ENCODE measurements around the gene PELO.
"Not testable (repeated sequence)": the region's sequence is repeated elsewhere in the genome, so short reads cannot be mapped to it uniquely, and the experiment has no call there.

The PELO gene
- 13.9 to 75.4 (median 55.2) reads per million in 9 experiments for total RNA-seq

- ATAC-seq (replicated peaks) (peak; percentile 81), DNase-seq (peak; percentile 21 to 40 (median 25))
- H3K27me3 Mint-ChIP-seq: peaks cover 0 to 10% of the 10 kb centered on the region in 2 donors
- H3K4me1 Mint-ChIP-seq (ENCODE audit: low read depth in 2 of 2): peaks cover 9 to 22% of the 10 kb centered on the region in 2 donors
- peak within 1 kb of the TSS; percentile 90 to 92 for H3K4me3 Mint-ChIP-seq
- H3K27ac Mint-ChIP-seq: peak within 1 kb of the TSS; percentile 44 to 68
- no peaks in the 10 kb centered on the region for H3K9me3 Mint-ChIP-seq
- H3K36me3 Mint-ChIP-seq (ENCODE audit: insufficient read depth): no peaks in the 10 kb centered on the region
These were observed at the start of gene PELO, which contains the start of gene ITGA1 for GRCh38 chr5:52787600-52788504. Gene PELO (plus strand): TSS chr5:52787916. CDS start chr5:52800395, 12,479 bp downstream. Gene ITGA1 (plus strand): TSS chr5:52787916. CDS start chr5:52788354, 438 bp downstream.

GRCh38 chr5:52738095-52738506 is 49.6 kb upstream of the PELO start:
- H3K27ac Mint-ChIP-seq: peak overlapping the region in 1 of 2 donors; percentile 56
- no peaks in the 10 kb centered on the region for H3K9me3 Mint-ChIP-seq
- H3K27me3 Mint-ChIP-seq: no peaks in the 10 kb centered on the region
- ATAC-seq (replicated peaks) (peak; percentile 16), DNase-seq (no peak)
- H3K36me3 Mint-ChIP-seq (ENCODE audit: insufficient read depth): no peaks in the 10 kb centered on the region
- H3K4me3 Mint-ChIP-seq: no peak overlapping the region
- H3K4me1 Mint-ChIP-seq (ENCODE audit: low read depth in 2 of 2): peaks cover 10 to 18% of the 10 kb centered on the region in 2 donors

- DNase-seq (no peak), ATAC-seq (replicated peaks) (no peak)
- H3K4me1 Mint-ChIP-seq (ENCODE audit: low read depth in 2 of 2): peaks cover 24 to 33% of the 10 kb centered on the region in 2 donors
- no peaks in the 10 kb centered on the region for H3K36me3 Mint-ChIP-seq (ENCODE audit: insufficient read depth)
- H3K27me3 Mint-ChIP-seq: no peaks in the 10 kb centered on the region
- H3K4me3 Mint-ChIP-seq: no peak overlapping the region
- H3K27ac Mint-ChIP-seq: no peak overlapping the region
- no peaks in the 10 kb centered on the region for H3K9me3 Mint-ChIP-seq
These were observed 47.7 kb upstream of the PELO start for GRCh38 chr5:52740007-52740406.

- no peaks in the 10 kb centered on the region for H3K9me3 Mint-ChIP-seq
- H3K27me3 Mint-ChIP-seq: no peaks in the 10 kb centered on the region
- no peak for DNase-seq
- no peaks in the 10 kb centered on the region for H3K36me3 Mint-ChIP-seq (ENCODE audit: insufficient read depth)
- H3K27ac Mint-ChIP-seq: peak overlapping the region; percentile 71 to 92
- peak; percentile 20 for ATAC-seq (replicated peaks)
- peak overlapping the region in 1 of 2 donors; percentile 61 for H3K4me3 Mint-ChIP-seq
- peaks cover 29 to 42% of the 10 kb centered on the region in 2 donors for H3K4me1 Mint-ChIP-seq (ENCODE audit: low read depth in 2 of 2)
These were observed 44.7 kb upstream of the PELO start for GRCh38 chr5:52743012-52743411.

- no peaks in the 10 kb centered on the region for H3K9me3 Mint-ChIP-seq
- H3K27ac Mint-ChIP-seq: peak overlapping the region; percentile 71 to 92
- DNase-seq: no peak
- H3K36me3 Mint-ChIP-seq (ENCODE audit: insufficient read depth): no peaks in the 10 kb centered on the region
- ATAC-seq (replicated peaks): peak; percentile 19
- peaks cover 26 to 42% of the 10 kb centered on the region in 2 donors for H3K4me1 Mint-ChIP-seq (ENCODE audit: low read depth in 2 of 2)
- no peaks in the 10 kb centered on the region for H3K27me3 Mint-ChIP-seq
- H3K4me3 Mint-ChIP-seq: peak overlapping the region; percentile 25 to 61
These were observed 44.2 kb upstream of the PELO start for GRCh38 chr5:52743529-52743928.

GRCh38 chr5:52743970-52744369 is 43.7 kb upstream of the PELO start:
- Mint-ChIP-seq H3K4me1 (ENCODE audit: low read depth in 2 of 2) (peaks cover 30 to 46% of the 10 kb centered on the region in 2 donors), H3K36me3 (ENCODE audit: insufficient read depth) (no peaks in the 10 kb centered on the region), H3K27me3 (no peaks in the 10 kb centered on the region), H3K27ac (peak overlapping the region; percentile 71 to 92), H3K9me3 (no peaks in the 10 kb centered on the region), H3K4me3 (peak overlapping the region; percentile 7 to 25)
- ATAC-seq (replicated peaks) (peak; percentile 95), DNase-seq (peak; percentile 29 to 42 (median 41))

- peaks cover 34 to 50% of the 10 kb centered on the region in 2 donors for H3K4me1 Mint-ChIP-seq (ENCODE audit: low read depth in 2 of 2)
- H3K4me3 Mint-ChIP-seq; H3K36me3 Mint-ChIP-seq (ENCODE audit: insufficient read depth); ATAC-seq (replicated peaks); H3K27me3 Mint-ChIP-seq; DNase-seq; H3K9me3 Mint-ChIP-seq: not testable (repeated sequence)
- H3K27ac Mint-ChIP-seq: peak overlapping the region; percentile 71 to 92
These were observed 42.8 kb upstream of the PELO start for GRCh38 chr5:52744867-52745458.

- H3K9me3 Mint-ChIP-seq: no peaks in the 10 kb centered on the region
- ATAC-seq (replicated peaks) (no peak), DNase-seq (no peak)
- no peak overlapping the region for H3K4me3 Mint-ChIP-seq
- H3K36me3 Mint-ChIP-seq (ENCODE audit: insufficient read depth): no peaks in the 10 kb centered on the region
- no peaks in the 10 kb centered on the region for H3K27me3 Mint-ChIP-seq
- H3K27ac Mint-ChIP-seq: no peak overlapping the region
- H3K4me1 Mint-ChIP-seq (ENCODE audit: low read depth in 2 of 2): peaks cover 36 to 49% of the 10 kb centered on the region in 2 donors
These were observed 41.2 kb upstream of the PELO start for GRCh38 chr5:52746539-52746938.

- Mint-ChIP-seq H3K36me3 (ENCODE audit: insufficient read depth) (no peaks in the 10 kb centered on the region), H3K4me1 (ENCODE audit: low read depth in 2 of 2) (peaks cover 30 to 35% of the 10 kb centered on the region in 2 donors), H3K27me3 (no peaks in the 10 kb centered on the region), H3K9me3 (no peaks in the 10 kb centered on the region), H3K27ac (no peak overlapping the region), H3K4me3 (no peak overlapping the region)
- ATAC-seq (replicated peaks): peak; percentile 53
- DNase-seq: no peak
These were observed 39.1 kb upstream of the PELO start for GRCh38 chr5:52748590-52748989.

GRCh38 chr5:52749666-52750065 is 38.0 kb upstream of the PELO start:
- DNase-seq: no peak
- Mint-ChIP-seq H3K9me3 (no peaks in the 10 kb centered on the region), H3K4me1 (ENCODE audit: low read depth in 2 of 2) (peaks cover 21 to 26% of the 10 kb centered on the region in 2 donors), H3K27me3 (no peaks in the 10 kb centered on the region), H3K4me3 (no peak overlapping the region), H3K27ac (no peak overlapping the region), H3K36me3 (ENCODE audit: insufficient read depth) (no peaks in the 10 kb centered on the region)
- ATAC-seq (replicated peaks): no peak

- peaks cover 13% of the 10 kb centered on the region in 2 donors for H3K4me1 Mint-ChIP-seq (ENCODE audit: low read depth in 2 of 2)
- DNase-seq: no peak
- H3K4me3 Mint-ChIP-seq: no peak overlapping the region
- H3K9me3 Mint-ChIP-seq: no peaks in the 10 kb centered on the region
- peak overlapping the region in 1 of 2 donors; percentile 39 for H3K27ac Mint-ChIP-seq
- no peaks in the 10 kb centered on the region for H3K36me3 Mint-ChIP-seq (ENCODE audit: insufficient read depth)
- no peak for ATAC-seq (replicated peaks)
- no peaks in the 10 kb centered on the region for H3K27me3 Mint-ChIP-seq
These were observed 36.6 kb upstream of the PELO start for GRCh38 chr5:52751137-52751536.

GRCh38 chr5:52754051-52754450 is 33.7 kb upstream of the PELO start:
- H3K36me3 Mint-ChIP-seq (ENCODE audit: insufficient read depth): no peaks in the 10 kb centered on the region

GRCh38 chr5:52757527-52757926 is 30.2 kb upstream of the PELO start:
- Mint-ChIP-seq H3K27me3 (no peaks in the 10 kb centered on the region), H3K36me3 (ENCODE audit: insufficient read depth) (no peaks in the 10 kb centered on the region), H3K4me1 (ENCODE audit: low read depth in 2 of 2) (no peaks in the 10 kb centered on the region), H3K9me3 (no peaks in the 10 kb centered on the region), H3K4me3 (no peak overlapping the region), H3K27ac (no peak overlapping the region)
- DNase-seq: no peak
- ATAC-seq (replicated peaks): no peak

More at GRCh38 chr5:52754051-52754450, 33.7 kb upstream of the PELO start:
- Mint-ChIP-seq H3K4me1 (ENCODE audit: low read depth in 2 of 2) (peaks cover 3 to 7% of the 10 kb centered on the region in 2 donors), H3K27ac (no peak overlapping the region), H3K4me3 (no peak overlapping the region), H3K9me3 (no peaks in the 10 kb centered on the region), H3K27me3 (no peaks in the 10 kb centered on the region)
- DNase-seq: no peak
- no peak for ATAC-seq (replicated peaks)

Data from effector memory CD8-positive, alpha-beta T cell (primary cell).